HG03565 (cell line): Measurements from ENCODE around the gene OR8H1.

ENCODE experiments used
- ATAC-seq: cut with Tn5 transposase; IDR thresholded peaks from one replicate; pipeline ENCODE4 v1.9.1; 2021; ENCODE audit warnings: mild to moderate bottlenecking, moderate library complexity; ENCODE audit not compliant: unreplicated experiment

OR8H1 gene, protein sequence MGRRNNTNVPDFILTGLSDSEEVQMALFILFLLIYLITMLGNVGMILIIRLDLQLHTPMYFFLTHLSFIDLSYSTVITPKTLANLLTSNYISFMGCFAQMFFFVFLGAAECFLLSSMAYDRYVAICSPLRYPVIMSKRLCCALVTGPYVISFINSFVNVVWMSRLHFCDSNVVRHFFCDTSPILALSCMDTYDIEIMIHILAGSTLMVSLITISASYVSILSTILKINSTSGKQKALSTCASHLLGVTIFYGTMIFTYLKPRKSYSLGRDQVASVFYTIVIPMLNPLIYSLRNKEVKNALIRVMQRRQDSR

DNA sequence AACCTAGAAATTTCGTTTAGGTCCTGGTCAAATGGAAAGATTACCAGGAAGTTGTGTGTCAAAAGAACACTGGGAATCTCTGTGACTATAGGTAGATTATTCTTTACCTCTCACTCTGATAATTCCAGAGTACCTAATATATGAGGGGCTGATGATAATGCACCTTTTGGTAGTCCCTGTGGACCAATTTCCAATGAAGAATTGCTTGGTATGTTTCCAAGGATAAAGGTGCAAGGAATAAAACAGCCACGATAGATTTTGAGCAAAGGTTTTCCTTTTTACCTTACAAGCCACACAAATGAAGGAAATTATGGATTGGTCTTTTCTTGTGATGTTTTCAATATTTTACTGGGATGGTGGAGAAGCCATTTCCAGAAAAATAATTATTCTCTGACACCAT, at the start of gene OR8H1:
OR8H1 (minus strand) TSS at position 101 of the 400 bp plus-strand sequence. CDS start 1,192 bp downstream, outside the sequence.
- ATAC-seq = no peak

GRCh38 chr11:56340289-56340688, 48.2 kb upstream of the OR8H1 start:
- no peak for ATAC-seq

DNA sequence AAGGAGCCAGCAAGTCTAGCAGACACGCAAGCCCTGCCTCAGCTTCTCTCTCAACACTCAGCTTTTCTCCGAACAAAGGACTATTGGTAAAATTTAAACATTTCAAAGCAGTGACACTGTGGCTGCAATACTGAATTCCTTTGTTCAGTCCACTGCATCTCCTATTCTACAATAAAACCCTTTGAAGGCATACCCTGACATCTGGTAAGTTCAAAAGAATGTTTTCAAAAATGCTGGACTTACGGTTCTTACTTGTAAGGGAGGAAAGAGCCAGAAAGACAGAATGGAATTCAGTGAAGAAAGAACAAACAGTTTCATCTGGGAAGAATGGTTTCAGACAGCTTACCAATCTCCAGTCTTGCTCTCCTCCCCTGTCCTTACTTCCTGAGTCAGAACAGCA, 41.1 kb upstream of the OR8H1 start:
- ATAC-seq = no peak

GRCh38 chr11:56331861-56332491, 39.9 kb upstream of the OR8H1 start:
- ATAC-seq = no peak

GRCh38 chr11:56314844-56315243, 22.8 kb upstream of the OR8H1 start, which contains the start of gene OR8K3:
OR8K3 (plus strand) TSS chr11:56315144; CDS start chr11:56318307, 3,163 bp downstream.
- ATAC-seq = no peak

- ATAC-seq = no peak
These were observed 15.8 kb upstream of the OR8H1 start for GRCh38 chr11:56307836-56308235.

DNA sequence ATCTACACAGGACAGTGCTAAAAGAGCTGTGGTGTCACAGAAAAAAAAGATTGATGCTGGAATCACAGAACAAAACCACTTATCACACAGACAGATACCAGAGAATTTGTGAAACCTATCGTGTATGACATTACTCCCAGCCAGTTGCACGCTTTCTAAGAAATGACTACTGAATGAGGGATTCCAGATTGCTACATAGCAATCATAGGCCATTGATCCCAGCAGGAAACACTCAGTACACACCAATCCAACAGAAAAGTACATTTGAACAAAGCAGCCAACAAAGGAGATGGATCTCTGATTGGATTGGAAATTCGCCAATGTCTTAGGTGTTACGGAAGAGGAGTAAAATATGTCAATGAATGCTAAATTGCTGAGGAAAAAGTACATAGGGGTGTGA, 4.8 kb upstream of the OR8H1 start:
- no peak for ATAC-seq

DNA sequence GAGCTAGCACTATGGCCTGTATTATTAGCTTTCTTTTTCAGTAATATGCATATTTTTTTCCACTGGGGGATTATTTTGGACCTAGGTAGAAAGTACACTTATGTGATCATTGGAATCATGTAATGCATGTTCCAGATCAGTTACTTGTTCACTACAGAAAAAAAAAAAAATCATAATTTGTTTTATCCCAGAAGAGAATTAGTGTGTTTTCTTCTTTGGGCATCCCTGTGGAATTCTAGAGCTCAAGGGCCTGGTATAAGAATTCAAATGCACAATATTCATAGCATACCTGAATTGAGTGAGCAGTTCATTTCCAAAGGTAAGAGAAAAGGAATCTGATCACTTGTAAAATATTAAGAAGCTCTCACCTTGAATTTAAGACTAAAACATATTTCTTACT, 18.2 kb downstream of the OR8H1 start, which contains the start of gene OR5T1:
OR5T1 (plus strand) TSS at position 301 of the 400 bp plus-strand sequence. CDS start 1,485 bp downstream, outside the sequence.
- ATAC-seq = no peak

GRCh38 chr11:56271092-56271491, 21.0 kb downstream of the OR8H1 start:
- ATAC-seq = no peak

GRCh38 chr11:56251954-56252353, 40.1 kb downstream of the OR8H1 start, which contains the start of gene OR5T3:
OR5T3 (plus strand) TSS chr11:56252254; CDS start chr11:56252254, 0 bp downstream.
- no peak for ATAC-seq
